GM12878 (cell line): Measurements from ENCODE around the gene FOXA1. TPM values are rescaled to one million over a fixed set of nuclear protein-coding genes. Genes with fewer than 3 reads are reported as not detected.

Source experiments
- ATAC-seq: fragments of 200-7000 bp; cut with Tn5 transposase; 3 replicates; pipeline ENCODE4 v1.9.1; 2020; ENCODE audit warnings: mild to moderate bottlenecking, moderate library complexity
- BruUV-seq: library from RNA; stranded (reverse); fragments of 400-500 nt; replicated peaks from 2 replicates; lab custom pipeline; 2021; lab: Mats Ljungman, UMichigan
- CTCF ChIA-PET: fragments of 300-600 bp; sonication (Branson Sonifier 250); formaldehyde crosslinking; extraction: SDS; loops from one replicate; lab custom pipeline; 2021; ENCODE audit warnings: inconsistent platforms; lab: Yijun Ruan, JAX
- POLR2A ChIA-PET: fragments of 350-600 bp; formaldehyde crosslinking; extraction: SDS; loops from one replicate; lab custom pipeline; 2021; ENCODE audit warnings: inconsistent platforms; lab: Charles Lee
- RAD21 ChIA-PET: fragments of 300-600 bp; sonication (Branson Sonifier 250); formaldehyde crosslinking; loops from one replicate; lab custom pipeline; 2023; ENCODE audit warnings: antibody characterized with exemption; ENCODE audit not compliant: unreplicated experiment; lab: Charles Lee
- SMC1A ChIA-PET: fragments of 300-600 bp; sonication (Branson Sonifier 250); formaldehyde crosslinking; loops from one replicate; lab custom pipeline; 2023; ENCODE audit not compliant: unreplicated experiment, uncharacterized antibody; lab: Charles Lee
- DNase-seq: peaks from one replicate; pipeline ENCODE4 v3.0.0-alpha.2; 2011; ENCODE audit warnings: low read depth, low spot score
- FAIRE-seq: peaks from 3 replicates; lab custom pipeline; 2011; peaks lifted over from hg19 to GRCh38; lab: Jason Lieb, UNC
- H2AFZ ChIP-seq: 2 replicates; pipeline ENCODE4 v1.6.0; 2011; ENCODE audit warnings: low read depth, low read length, control low read depth; ENCODE audit not compliant: control insufficient read depth
- H3K27ac ChIP-seq: 2 replicates; pipeline ENCODE4 v1.5.1; 2011; ENCODE audit warnings: control low read depth; ENCODE audit not compliant: control insufficient read depth, insufficient read depth
- H3K27me3 ChIP-seq, 2 experiments: replicated peaks in 1 of 2; 2 replicates each; pipeline versions ENCODE4 v1.6.0 to v1.6.1; 2011; ENCODE audit warnings: low read length in 1 of 2; ENCODE audit not compliant: control insufficient read depth in 2 of 2, insufficient read depth in 2 of 2
- H3K36me3 ChIP-seq, 2 experiments: 2 replicates each; pipeline ENCODE4 v1.5.1; 2011; ENCODE audit warnings: low read length in 1 of 2; ENCODE audit not compliant: control insufficient read depth in 2 of 2, insufficient read depth in 2 of 2
- H3K4me1 ChIP-seq: 2 replicates; pipeline ENCODE4 v1.6.1; 2011; ENCODE audit warnings: mild to moderate bottlenecking, low read length, moderate library complexity, mixed read lengths; ENCODE audit not compliant: control insufficient read depth, insufficient read depth
- H3K4me2 ChIP-seq: 2 replicates; pipeline ENCODE4 v1.6.0; 2011; ENCODE audit warnings: control low read depth; ENCODE audit not compliant: control insufficient read depth, insufficient read depth
- H3K4me3 ChIP-seq: fragments of 200-600 bp; sonication (generic); 2 replicates; pipeline ENCODE4 v1.5.1; 2016
- H3K79me2 ChIP-seq: 2 replicates; pipeline ENCODE4 v1.6.0; 2011; ENCODE audit warnings: low read length; ENCODE audit not compliant: control insufficient read depth, insufficient read depth
- H3K9ac ChIP-seq: 2 replicates; pipeline ENCODE4 v1.8.0; 2011; ENCODE audit warnings: low read length, control low read depth, mixed read lengths; ENCODE audit not compliant: control insufficient read depth, insufficient read depth
- H3K9me3 ChIP-seq: replicated peaks from 3 replicates; pipeline ENCODE4 v1.5.1; 2011; ENCODE audit warnings: mild to moderate bottlenecking, low read length; ENCODE audit not compliant: control insufficient read depth, insufficient read depth
- H4K20me1 ChIP-seq: 2 replicates; pipeline ENCODE4 v1.6.0; 2011; ENCODE audit not compliant: control insufficient read depth, insufficient read depth
- BRCA1 ChIP-seq: IDR thresholded peaks from 2 replicates; pipeline ENCODE4 v1.6.1; 2011; ENCODE audit warnings: low read depth, low read length, improper control_type of control experiment
- PAX8 ChIP-seq: fragments of 450-650 bp; IDR thresholded peaks from 2 replicates; pipeline ENCODE4 v1.6.1; 2017; ENCODE audit warnings: mild to moderate bottlenecking, moderate library complexity
- RCOR1 ChIP-seq: conservative IDR thresholded peaks from 2 replicates; pipeline ENCODE4 v1.6.1; 2012; ENCODE audit warnings: low read depth, low read length, improper control_type of control experiment
- USF1 ChIP-seq: IDR thresholded peaks from 2 replicates; pipeline ENCODE4 v1.6.1; 2011; ENCODE audit warnings: borderline replicate concordance, low read depth, mild to moderate bottlenecking, moderate library complexity, mixed read lengths, low read length; ENCODE audit not compliant: insufficient read depth; ENCODE audit errors: extremely low read length
- ZNF384 ChIP-seq: IDR thresholded peaks from 2 replicates; pipeline ENCODE4 v1.6.1; 2012; ENCODE audit warnings: low read depth, mild to moderate bottlenecking, low read length, improper control_type of control experiment, borderline replicate concordance
- WGBS: methylation state at CpG from one replicate; pipeline ENCODE4 v1.1.6; 2016; ENCODE audit warnings: low lambda C conversion rate; ENCODE audit not compliant: insufficient replicate concordance, insufficient coverage; ENCODE audit errors: missing lambda C conversion rate; 5-methylcytosine and 5-hydroxymethylcytosine counted together
- in situ Hi-C: fragments of 300-500 bp; cut with MboI; formaldehyde crosslinking; loops from 9 replicates; pipeline ENCODE4 v1.14.3; 2018; ENCODE audit warnings: mixed read lengths
- intact Hi-C: fragments of 100-400 bp; cut with micrococcal nuclease; formaldehyde crosslinking; loops from one replicate; pipeline ENCODE4 v1.14.2; 2022; ENCODE audit not compliant: unreplicated experiment
- polyA plus RNA-seq, 11 experiments: library from polyadenylated mRNA; depleted of rRNA in 4 of 11; unstranded in 6 of 11; stranded (reverse) in 5 of 11; fragments of >200 nt; fragmentation: Nextera tagmentation in 4 of 11; fragmentation: Illumina TruSeq in 1 of 11; extraction: Ambion mirVana in 4 of 11; extraction: Trizol in 1 of 11; gene quantifications; 1 replicate in 1 of 11; 2 replicates in 10 of 11; pipeline versions ENCODE4 v1.2.1 to v1.2.3, GENCODE V29; 2011 to 2016; ENCODE audit warnings: inconsistent platforms in 2 of 11, missing spikeins in 2 of 11, low read depth in 1 of 11
- total RNA-seq, 4 experiments: library from RNA; depleted of rRNA in 3 of 4; stranded (reverse); fragments of >200 nt in 3 of 4; fragmentation: Illumina TruSeq in 1 of 4; extraction: Trizol in 1 of 4; gene quantifications; 2 replicates each; pipeline versions ENCODE4 v1.2.1 to v1.2.3, GENCODE V29; 2013 to 2021

FOXA1 gene
- total and polyA plus RNA-seq, 10 of the 15 experiments (the other 5 are each of a cell fraction or from before 2014, with no cell fraction given): 0.03 to 0.18 (median 0.06) TPM; not detected in 7

DNA sequence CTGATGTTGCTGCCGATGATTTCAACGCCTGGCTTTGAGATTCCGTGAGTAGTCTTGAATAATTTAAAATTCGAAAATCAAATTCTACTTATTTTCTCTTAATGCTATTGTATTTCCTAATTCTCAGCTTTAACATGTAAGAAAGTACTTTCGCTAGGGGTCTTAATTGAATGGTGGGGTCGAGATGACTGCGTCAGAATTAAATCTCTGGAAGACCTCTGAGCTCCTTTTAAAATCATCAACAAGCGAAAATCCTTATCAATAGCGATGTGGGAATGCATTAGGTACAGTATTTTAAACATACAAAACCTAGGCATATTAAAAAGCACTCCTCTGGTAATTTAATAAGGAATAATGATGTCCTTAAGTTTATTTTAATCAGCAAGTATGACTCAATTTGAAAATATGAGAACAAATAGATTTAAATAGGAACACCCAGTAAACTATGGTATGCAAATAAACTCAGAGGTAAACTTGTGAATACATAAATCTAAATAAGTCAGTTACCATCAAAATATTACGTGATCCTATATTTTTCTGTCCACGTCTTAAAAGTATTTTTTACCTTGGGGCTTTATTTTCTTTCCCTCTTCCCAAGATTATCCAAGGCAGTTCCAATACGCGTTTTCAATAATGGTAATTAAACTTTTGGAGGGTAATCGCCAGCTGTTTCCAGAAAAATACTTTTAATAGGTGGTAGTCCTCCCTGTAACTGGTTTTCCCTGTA lies 1.4 kb downstream of the FOXA1 start:
- no peaks in the 10 kb centered on the region for H3K4me1 ChIP-seq
- POLR2A ChIA-PET: no interaction called here
- no peak overlapping the region for H3K4me3 ChIP-seq
- SMC1A ChIA-PET: no interaction called here
- H3K27me3 ChIP-seq: no peaks in the 10 kb centered on the region; a peak in 1 of 4 replicates
- H3K4me2 ChIP-seq: no peak overlapping the region
- DNase-seq (no peak), ATAC-seq (no peak), FAIRE-seq (no peak)
- H3K27ac ChIP-seq: no peak overlapping the region
- RAD21 ChIA-PET: no interaction called here
- WGBS: 4% methylated on average over 14 of the region's 14 CpGs
- no TSS peak for BruUV-seq
- H3K79me2 ChIP-seq: no peaks in the 10 kb centered on the region
- no peaks in the 10 kb centered on the region; the same call in 2 of the 3 replicates for H3K9me3 ChIP-seq
- no peaks in the 10 kb centered on the region for H4K20me1 ChIP-seq
- CTCF ChIA-PET: no interaction called here
- intact Hi-C loops (no loop called here), in situ Hi-C loops (no loop called here)
- H3K9ac ChIP-seq: no peak overlapping the region
- TF ChIP-seq PAX8 (no peak), USF1 (no peak), ZNF384 (no peak), BRCA1 (no peak), RCOR1 (no peak)
- no peaks in the 10 kb centered on the region for H3K36me3 ChIP-seq
- H2AFZ ChIP-seq: no peak overlapping the region
